Esophagus mucosa (tissue), 1 donor: ENCODE results near the gene DHX16. TPM values are rescaled to one million over a fixed set of nuclear protein-coding genes. Genes with fewer than 3 reads are reported as not detected.
A peak's percentile ranks its signal among the peaks of the same experiment; 100 is the strongest.

Experiments
- ATAC-seq: fragments of 200-7000 bp; cut with Tn5 transposase; one replicate; pipeline ENCODE4 v1.9.1; 2020
- total RNA-seq: library from RNA; stranded (reverse); gene quantifications from one replicate; pipeline ENCODE4 v1.2.4, GENCODE V29; 2023
- donor health status: DM: yes; HTN: yes; CAD: no.

The DHX16 gene
- total RNA-seq, 1 donor from 2014 or later, result 17.8 TPM

GRCh38 chr6:30691208-30691847 is 18.5 kb upstream of the DHX16 start:
- no peak for ATAC-seq

- peak; percentile 66 for ATAC-seq
Measured at GRCh38 chr6:30690403-30691207, 17.8 kb upstream of the DHX16 start, which contains the start of gene NRM. TSS of gene NRM (minus strand) at chr6:30690984. CDS start at chr6:30690974, 10 bp downstream.

GRCh38 chr6:30689985-30690384 is 17.2 kb upstream of the DHX16 start:
- no peak for ATAC-seq

- ATAC-seq, result no peak
Measured at GRCh38 chr6:30689022-30689865, 16.4 kb upstream of the DHX16 start.

- no peak for ATAC-seq
Measured at GRCh38 chr6:30688569-30688968, 15.8 kb upstream of the DHX16 start.

- no peak for ATAC-seq
Measured at GRCh38 chr6:30687659-30688431, 15.0 kb upstream of the DHX16 start.

GRCh38 chr6:30686908-30687658 is 14.3 kb upstream of the DHX16 start:
- peak; percentile 82 for ATAC-seq

GRCh38 chr6:30686009-30686907 is 13.5 kb upstream of the DHX16 start, which contains the start of gene PPP1R18:
TSS of gene PPP1R18 (minus strand) at chr6:30686645. CDS start at chr6:30686018, 627 bp downstream.
- peak; percentile 49 for ATAC-seq

GRCh38 chr6:30685157-30686008 is 12.6 kb upstream of the DHX16 start:
- no peak for ATAC-seq

- ATAC-seq, result no peak
Measured at GRCh38 chr6:30684386-30685156, 11.8 kb upstream of the DHX16 start.

- no peak for ATAC-seq
Measured at GRCh38 chr6:30683980-30684338, 11.2 kb upstream of the DHX16 start.

- no peak for ATAC-seq
Measured at GRCh38 chr6:30683183-30683979, 10.6 kb upstream of the DHX16 start.

GRCh38 chr6:30682143-30683117 is 9.6 kb upstream of the DHX16 start:
- ATAC-seq, result peak; percentile 29

- ATAC-seq, result no peak
Measured at GRCh38 chr6:30681766-30682142, 8.9 kb upstream of the DHX16 start.

GRCh38 chr6:30679765-30680535 is 7.1 kb upstream of the DHX16 start:
- ATAC-seq, result no peak
